ENCODE measurements around the gene PRKAG1. TPM values are rescaled to one million over a fixed set of nuclear protein-coding genes. Genes with fewer than 3 reads are reported as not detected.

The PRKAG1 gene
- polyA plus RNA-seq, 3 donors, result 35.9 to 58.9 (median 50.1) TPM

DNA sequence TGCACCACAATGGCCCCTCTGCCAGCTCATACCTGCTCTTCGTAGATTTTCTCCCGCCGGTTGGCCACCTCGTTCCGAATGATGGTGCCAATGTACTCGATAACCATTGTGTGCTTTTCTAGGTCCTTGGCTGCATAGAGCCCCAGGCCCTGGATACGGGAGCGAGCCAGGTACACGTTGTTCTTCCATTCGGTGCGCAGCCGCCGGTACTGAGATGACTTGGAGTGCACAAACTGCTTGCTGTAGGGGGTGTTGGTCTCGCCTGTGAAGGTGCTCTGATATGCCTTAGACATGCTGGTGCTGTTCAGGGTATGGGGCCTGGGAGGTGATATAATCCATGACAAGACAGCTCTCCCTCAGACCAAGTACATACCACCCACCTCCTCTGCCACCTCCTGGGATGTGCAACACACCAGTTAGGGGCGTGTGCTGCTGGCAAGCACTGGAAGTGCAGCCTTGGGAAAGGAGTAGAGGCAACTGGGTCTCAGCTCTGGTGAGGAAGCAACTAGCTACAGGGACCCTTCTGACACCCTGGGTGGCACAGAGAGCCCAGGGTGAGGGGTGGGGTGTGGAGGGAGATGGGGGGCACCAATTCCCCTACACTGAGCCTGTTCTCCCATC is 4.1 kb upstream of the PRKAG1 start:
- no peak overlapping the region for H3K4me3 Mint-ChIP-seq
- intact Hi-C loops (cut with micrococcal nuclease), result no loop called here

DNA sequence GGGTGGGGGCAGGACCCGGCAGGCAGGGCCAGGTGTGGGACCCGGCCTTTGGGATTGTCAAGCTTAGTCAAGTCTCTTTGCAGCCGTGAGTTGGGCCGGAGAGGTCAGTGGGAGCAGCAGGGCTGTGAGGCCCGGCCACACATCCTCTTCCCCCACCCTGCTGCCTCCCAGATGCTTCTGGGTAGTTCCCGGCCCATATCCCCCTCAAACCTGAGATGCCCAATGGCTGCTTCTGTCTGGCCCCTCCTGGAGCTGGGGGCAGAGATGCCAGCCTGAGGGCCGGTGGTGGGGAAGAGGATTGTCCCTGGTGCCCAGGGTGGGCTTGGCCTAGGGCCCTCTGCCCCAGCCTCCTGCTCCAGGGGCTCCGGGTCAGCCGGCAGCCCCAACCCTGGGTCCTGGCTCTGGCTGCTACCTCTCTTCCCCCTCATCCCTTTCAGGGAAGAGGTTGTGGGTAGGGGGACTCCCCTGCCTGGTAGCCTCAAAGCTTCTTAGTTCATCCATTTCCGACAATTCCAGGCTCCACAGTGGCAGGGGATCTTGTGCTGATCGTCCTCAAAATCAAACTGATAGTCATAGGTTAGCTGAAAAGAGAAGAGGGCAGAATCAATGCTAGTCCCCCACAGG is 2.8 kb upstream of the PRKAG1 start:
- peaks cover 0 to 2% (median 0%) of the 10 kb centered on the region in 7 donors for H3K9me3 Mint-ChIP-seq
- H3K36me3 Mint-ChIP-seq, result peaks cover 54 to 61% of the 10 kb centered on the region in 2 donors

More for the DNA sequence above, 4.1 kb upstream of the PRKAG1 start:
- H3K4me2 ChIP-seq (replicated peaks; ENCODE audit: extremely low read depth, low read length, poor library complexity, severe bottlenecking), result no peak overlapping the region
- peak overlapping the region in 1 of 2 donors; percentile 100 for H3K27ac ChIP-seq (ENCODE audit: low read depth in 1 of 2, low read length in 2 of 2)
- Mint-ChIP-seq H3K36me3 (peaks cover 58 to 68% of the 10 kb centered on the region in 2 donors), H3K4me1 (peaks cover 17% of the 10 kb centered on the region), H3K9me3 (peaks cover 0 to 2% (median 0%) of the 10 kb centered on the region in 7 donors), H3K27ac (peak overlapping the region in 5 of 7 donors; percentile 4 to 75 (median 33)), H3K27me3 (ENCODE audit: low read depth in 3 of 3) (peaks cover 0 to 1% (median 0%) of the 10 kb centered on the region in 3 donors)
- peaks cover 19% of the 10 kb centered on the region for H3K79me2 ChIP-seq (ENCODE audit: insufficient read depth, low read length)
- peaks cover 20 to 21% of the 10 kb centered on the region in 2 donors for H3K4me1 ChIP-seq (ENCODE audit: control insufficient read depth in 1 of 2, insufficient read depth in 2 of 2, low read length in 2 of 2)
- no peak for DNase-seq
- no peak overlapping the region for H3K4me3 ChIP-seq (replicated peaks in 1 of 3; ENCODE audit: low read depth in 2 of 3, low read length in 3 of 3)
- no peaks in the 10 kb centered on the region for H3K27me3 ChIP-seq (ENCODE audit: control insufficient read depth in 2 of 2, insufficient read depth in 2 of 2, low read length in 2 of 2)
- peaks cover 35% of the 10 kb centered on the region for H4K20me1 ChIP-seq (ENCODE audit: insufficient read depth, low read length)
- H3K9me3 ChIP-seq (replicated peaks in 1 of 2; ENCODE audit: control insufficient read depth in 1 of 2, insufficient read depth in 1 of 2, low read length in 2 of 2), result no peaks in the 10 kb centered on the region
- no peak overlapping the region for H3K9ac ChIP-seq (ENCODE audit: insufficient read depth, low read length, poor library complexity, severe bottlenecking)
- WGBS (ENCODE audit: insufficient coverage), result 98% methylated on average over 14 of the region's 15 CpGs
- peaks cover 68 to 71% of the 10 kb centered on the region in 2 donors for H3K36me3 ChIP-seq (replicated peaks in 1 of 2; ENCODE audit: control insufficient read depth in 1 of 2, insufficient read depth in 2 of 2, low read length in 2 of 2)
- TF ChIP-seq, protein P1, sequence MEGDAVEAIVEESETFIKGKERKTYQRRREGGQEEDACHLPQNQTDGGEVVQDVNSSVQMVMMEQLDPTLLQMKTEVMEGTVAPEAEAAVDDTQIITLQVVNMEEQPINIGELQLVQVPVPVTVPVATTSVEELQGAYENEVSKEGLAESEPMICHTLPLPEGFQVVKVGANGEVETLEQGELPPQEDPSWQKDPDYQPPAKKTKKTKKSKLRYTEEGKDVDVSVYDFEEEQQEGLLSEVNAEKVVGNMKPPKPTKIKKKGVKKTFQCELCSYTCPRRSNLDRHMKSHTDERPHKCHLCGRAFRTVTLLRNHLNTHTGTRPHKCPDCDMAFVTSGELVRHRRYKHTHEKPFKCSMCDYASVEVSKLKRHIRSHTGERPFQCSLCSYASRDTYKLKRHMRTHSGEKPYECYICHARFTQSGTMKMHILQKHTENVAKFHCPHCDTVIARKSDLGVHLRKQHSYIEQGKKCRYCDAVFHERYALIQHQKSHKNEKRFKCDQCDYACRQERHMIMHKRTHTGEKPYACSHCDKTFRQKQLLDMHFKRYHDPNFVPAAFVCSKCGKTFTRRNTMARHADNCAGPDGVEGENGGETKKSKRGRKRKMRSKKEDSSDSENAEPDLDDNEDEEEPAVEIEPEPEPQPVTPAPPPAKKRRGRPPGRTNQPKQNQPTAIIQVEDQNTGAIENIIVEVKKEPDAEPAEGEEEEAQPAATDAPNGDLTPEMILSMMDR (IDR thresholded peaks at IDR 0.05), result no peak
- no peak overlapping the region for H2AFZ ChIP-seq (ENCODE audit: insufficient read depth, low read depth, low read length, poor library complexity, severe bottlenecking)

More for the DNA sequence above, 2.8 kb upstream of the PRKAG1 start:
- Mint-ChIP-seq H3K27me3 (ENCODE audit: low read depth in 3 of 3) (peaks cover 0 to 1% (median 0%) of the 10 kb centered on the region in 3 donors), H3K4me1 (peaks cover 27% of the 10 kb centered on the region), H3K4me3 (no peak overlapping the region), H3K27ac (peak overlapping the region in 5 of 7 donors; percentile 25 to 91 (median 78))
- Histone ChIP-seq H3K4me2 (replicated peaks; ENCODE audit: extremely low read depth, low read length, poor library complexity, severe bottlenecking) (no peak overlapping the region), H3K27ac (ENCODE audit: low read depth in 1 of 2, low read length in 2 of 2) (peak overlapping the region in 1 of 2 donors; percentile 100), H3K79me2 (ENCODE audit: insufficient read depth, low read length) (peaks cover 30% of the 10 kb centered on the region), H3K4me1 (ENCODE audit: control insufficient read depth in 1 of 2, insufficient read depth in 2 of 2, low read length in 2 of 2) (peaks cover 25 to 28% of the 10 kb centered on the region in 2 donors), H3K27me3 (ENCODE audit: control insufficient read depth in 2 of 2, insufficient read depth in 2 of 2, low read length in 2 of 2) (no peaks in the 10 kb centered on the region), H2AFZ (ENCODE audit: insufficient read depth, low read depth, low read length, poor library complexity, severe bottlenecking) (no peak overlapping the region), H3K9me3 (replicated peaks in 1 of 2; ENCODE audit: control insufficient read depth in 1 of 2, insufficient read depth in 1 of 2, low read length in 2 of 2) (no peaks in the 10 kb centered on the region), H3K9ac (ENCODE audit: insufficient read depth, low read length, poor library complexity, severe bottlenecking) (no peak overlapping the region), H3K4me3 (replicated peaks in 1 of 3; ENCODE audit: low read depth in 2 of 3, low read length in 3 of 3) (no peak overlapping the region), H3K36me3 (replicated peaks in 1 of 2; ENCODE audit: control insufficient read depth in 1 of 2, insufficient read depth in 2 of 2, low read length in 2 of 2) (peaks cover 56 to 59% of the 10 kb centered on the region in 2 donors), H4K20me1 (ENCODE audit: insufficient read depth, low read length) (peaks cover 27% of the 10 kb centered on the region)
- TF ChIP-seq, protein P1 (IDR thresholded peaks at IDR 0.05), result no peak
- WGBS (ENCODE audit: insufficient coverage), result 100% methylated on average over 2 of the region's 11 CpGs
- DNase-seq, result no peak
- intact Hi-C loops (cut with micrococcal nuclease), result no loop called here
